Erythroblast (primary cell): ENCODE data around the gene CCIN.

Experiments
- GATA1 ChIP-seq: IDR thresholded peaks from 2 replicates; pipeline ENCODE4 v1.6.1; 2011; ENCODE audit warnings: low read depth, mild to moderate bottlenecking, control low read depth, low read length, moderate library complexity
- POLR2A ChIP-seq: IDR thresholded peaks from 2 replicates; pipeline ENCODE4 v1.6.1; 2011; ENCODE audit warnings: mild to moderate bottlenecking, low read length

- TF ChIP-seq POLR2A, result no peak
- TF ChIP-seq GATA1, result no peak
Observed at GRCh38 chr9:36163049-36163785, 6.0 kb upstream of the CCIN start.
